HT1080 (cell line): Measurements from ENCODE around the gene OR2T33. TPM values are rescaled to one million over a fixed set of nuclear protein-coding genes. Genes with fewer than 3 reads are reported as not detected.
"Not testable (repeated sequence)": the region's sequence is repeated elsewhere in the genome, so short reads cannot be mapped to it uniquely, and the experiment has no call there.

ENCODE experiments used
- DNase-seq: peaks from one replicate; pipeline ENCODE4 v3.0.0-alpha.2; 2015; ENCODE audit warnings: low read depth
- polyA plus RNA-seq, 2 experiments: library from polyadenylated mRNA; depleted of rRNA; stranded (reverse); fragments of >200 nt; gene quantifications; 2 replicates each; pipeline ENCODE4 v1.2.3, GENCODE V29; 2015
- total RNA-seq: library from RNA; depleted of rRNA; stranded (reverse); fragments of >200 nt; shearing (Covaris generic); gene quantifications from 2 replicates; pipeline ENCODE4 v1.2.3, GENCODE V29; 2014; rRNA removed

The OR2T33 gene
- total RNA-seq, result 0.08 TPM in 1 of 2 replicates, not detected in the other
- not detected in 2 replicates for polyA plus RNA-seq (2015; cell fraction: cytosol; rRNA removed)
- 0.42 TPM in 1 of 2 replicates, not detected in the other for polyA plus RNA-seq (2015; cell fraction: nucleus; rRNA removed)

GRCh38 chr1:248277876-248278275 is at the start of gene OR2T33:
OR2T33 (minus strand) TSS chr1:248277976; CDS start chr1:248273814, 4,162 bp downstream.
- DNase-seq, result no peak

GRCh38 chr1:248324468-248324867 is 46.7 kb upstream of the OR2T33 start, which contains the start of gene OR2M7:
OR2M7 (minus strand) TSS chr1:248324568; CDS start chr1:248324568, 0 bp downstream.
- DNase-seq, result no peak

GRCh38 chr1:248316796-248317195 is 39.0 kb upstream of the OR2T33 start:
- DNase-seq, result no peak

GRCh38 chr1:248306740-248307139 is 29.0 kb upstream of the OR2T33 start:
- not testable (repeated sequence) for DNase-seq

GRCh38 chr1:248306103-248306502 is 28.3 kb upstream of the OR2T33 start:
- no peak for DNase-seq

- DNase-seq, result not testable (repeated sequence)
These were observed 27.9 kb upstream of the OR2T33 start for GRCh38 chr1:248305672-248306071.

GRCh38 chr1:248303324-248303723 is 25.5 kb upstream of the OR2T33 start, which contains the start of gene OR2T12:
OR2T12 (minus strand) TSS chr1:248303424; CDS start chr1:248295578, 7,846 bp downstream.
- no peak for DNase-seq

- no peak for DNase-seq
These were observed 10.6 kb upstream of the OR2T33 start for GRCh38 chr1:248288391-248288790.

GRCh38 chr1:248273225-248273624 is 4.6 kb downstream of the OR2T33 start:
- DNase-seq, result not testable (repeated sequence)

GRCh38 chr1:248268178-248268577 is 9.6 kb downstream of the OR2T33 start:
- no peak for DNase-seq

GRCh38 chr1:248259309-248259708 is 18.5 kb downstream of the OR2T33 start:
- DNase-seq, result not testable (repeated sequence)

GRCh38 chr1:248243204-248243603 is 34.6 kb downstream of the OR2T33 start:
- DNase-seq, result peak; percentile 39

- DNase-seq, result no peak
These were observed 38.3 kb downstream of the OR2T33 start for GRCh38 chr1:248239478-248239877.

- no peak for DNase-seq
These were observed 46.7 kb downstream of the OR2T33 start, which contains the start of gene OR2M4 for GRCh38 chr1:248231117-248231516. OR2M4 (plus strand) TSS chr1:248231417; CDS start chr1:248238929, 7,512 bp downstream.

- no peak for DNase-seq
These were observed 48.3 kb downstream of the OR2T33 start for GRCh38 chr1:248229360-248229908.

- DNase-seq, result no peak
These were observed 52.2 kb downstream of the OR2T33 start for GRCh38 chr1:248225537-248225936.

Other genes starting within 250 kb of the OR2T33 start
- not detected in 2 replicates for gene OR2L2, start 247.9 kb downstream of the OR2T33 start, total RNA-seq
- gene OR2L3, start 231.1 kb downstream of the OR2T33 start, total RNA-seq, result not detected in 2 replicates
- not detected in 2 replicates for gene OR2L13, start 182.8 kb downstream of the OR2T33 start, total RNA-seq
- gene OR2M5, start 132.8 kb downstream of the OR2T33 start, total RNA-seq, result not detected in 2 replicates
- gene OR2M2, start 103.2 kb downstream of the OR2T33 start, total RNA-seq, result not detected in 2 replicates
- 0.02 TPM in 1 of 2 replicates, not detected in the other for gene OR2M3, start 80.7 kb downstream of the OR2T33 start, total RNA-seq
- 0.05 and 0.10 TPM in 2 replicates for gene OR2M4, start 46.6 kb downstream of the OR2T33 start, total RNA-seq
- not detected in 2 replicates for gene OR2T12, start 25.4 kb upstream of the OR2T33 start, total RNA-seq
- gene OR2M7, start 46.6 kb upstream of the OR2T33 start, total RNA-seq, result not detected in 2 replicates
- gene OR14C36, start 70.8 kb upstream of the OR2T33 start, total RNA-seq, result not detected in 2 replicates
- not detected in 2 replicates for gene OR2T4, start 83.7 kb upstream of the OR2T33 start, total RNA-seq
- gene OR2T6, start 97.8 kb upstream of the OR2T33 start, total RNA-seq, result not detected in 2 replicates
- gene OR2T1, start 125.1 kb upstream of the OR2T33 start, total RNA-seq, result not detected in 2 replicates
- not detected in 2 replicates for gene OR2T2, start 167.7 kb upstream of the OR2T33 start, total RNA-seq
- not detected in 2 replicates for gene OR2T3, start 195.4 kb upstream of the OR2T33 start, total RNA-seq
- gene OR2T5, start 210.6 kb upstream of the OR2T33 start, total RNA-seq, result not detected in 2 replicates
- gene OR2G6, start 230.1 kb upstream of the OR2T33 start, total RNA-seq, result not detected in 2 replicates